Neural crest cell (in vitro differentiated cells): ENCODE measurements around the gene PHACTR1. TPM values are rescaled to one million over a fixed set of nuclear protein-coding genes. Genes with fewer than 3 reads are reported as not detected.
A peak's percentile ranks its signal among the peaks of the same experiment; 100 is the strongest.

ENCODE experiments used
- DNase-seq: peaks from one replicate; pipeline ENCODE4 v3.0.0; 2021; ENCODE audit warnings: low read depth, mixed read lengths, low spot score
- H3K27ac Mint-ChIP-seq: one replicate; pipeline ENCODE4 v1.8.0; 2021; ENCODE audit warnings: mild to moderate bottlenecking, mixed read lengths; ENCODE audit not compliant: unreplicated experiment
- H3K27me3 Mint-ChIP-seq: 2 replicates; pipeline ENCODE4 v1.8.0; 2021; ENCODE audit warnings: low read depth, mild to moderate bottlenecking, mixed read lengths
- H3K36me3 Mint-ChIP-seq: 2 replicates; pipeline ENCODE4 v1.8.0; 2021; ENCODE audit warnings: low read depth, mild to moderate bottlenecking, mixed read lengths
- H3K4me1 Mint-ChIP-seq: 2 replicates; pipeline ENCODE4 v1.8.0; 2021; ENCODE audit warnings: mixed read lengths
- H3K4me3 Mint-ChIP-seq: one replicate; pipeline ENCODE4 v1.8.0; 2021; ENCODE audit warnings: mild to moderate bottlenecking, mixed read lengths
- H3K9me3 Mint-ChIP-seq: 2 replicates; pipeline ENCODE4 v1.8.0; 2021; ENCODE audit warnings: mixed read lengths
- CTCF ChIP-seq: fragments of 200-600 bp; sonication (generic); conservative IDR thresholded peaks from 2 replicates; pipeline ENCODE4 v1.5.0; 2021; ENCODE audit warnings: antibody characterized with exemption, mild to moderate bottlenecking
- total RNA-seq: library from RNA; stranded (reverse); gene quantifications from 2 replicates; pipeline ENCODE4 v1.2.1, GENCODE V29; 2021

Gene PHACTR1
- total RNA-seq, 1 donor from 2014 or later: 10.4 TPM

- no peak overlapping the region for H3K27ac Mint-ChIP-seq
Observed at GRCh38 chr6:13235339-13235738, 518.8 kb downstream of the PHACTR1 start.

GRCh38 chr6:13237318-13237717 lies 520.8 kb downstream of the PHACTR1 start:
- H3K9me3 Mint-ChIP-seq: no peaks in the 10 kb centered on the region
- H3K4me3 Mint-ChIP-seq: no peak overlapping the region
- H3K27ac Mint-ChIP-seq: no peak overlapping the region
- no peaks in the 10 kb centered on the region for H3K27me3 Mint-ChIP-seq
- peaks cover 12% of the 10 kb centered on the region for H3K4me1 Mint-ChIP-seq
- no peak for TF ChIP-seq CTCF
- no peak for DNase-seq
- H3K36me3 Mint-ChIP-seq: no peaks in the 10 kb centered on the region

More at GRCh38 chr6:13235339-13235738, 518.8 kb downstream of the PHACTR1 start:
- Mint-ChIP-seq H3K27me3 (no peaks in the 10 kb centered on the region), H3K4me1 (peaks cover 12% of the 10 kb centered on the region), H3K4me3 (no peak overlapping the region), H3K9me3 (no peaks in the 10 kb centered on the region), H3K36me3 (no peaks in the 10 kb centered on the region)
- TF ChIP-seq CTCF: no peak
- DNase-seq: no peak

- TF ChIP-seq CTCF: no peak
- H3K4me1 Mint-ChIP-seq: peaks cover 12% of the 10 kb centered on the region
- H3K27me3 Mint-ChIP-seq: no peaks in the 10 kb centered on the region
- H3K36me3 Mint-ChIP-seq: no peaks in the 10 kb centered on the region
- H3K9me3 Mint-ChIP-seq: no peaks in the 10 kb centered on the region
- no peak overlapping the region for H3K27ac Mint-ChIP-seq
- DNase-seq: no peak
- H3K4me3 Mint-ChIP-seq: no peak overlapping the region
Observed at GRCh38 chr6:13238017-13238416, 521.5 kb downstream of the PHACTR1 start.

GRCh38 chr6:13238640-13239216 lies 522.2 kb downstream of the PHACTR1 start:
- Mint-ChIP-seq H3K36me3 (no peaks in the 10 kb centered on the region), H3K4me3 (no peak overlapping the region), H3K27ac (no peak overlapping the region), H3K27me3 (no peaks in the 10 kb centered on the region), H3K9me3 (no peaks in the 10 kb centered on the region), H3K4me1 (peaks cover 12% of the 10 kb centered on the region)
- no peak for TF ChIP-seq CTCF
- DNase-seq: no peak

GRCh38 chr6:13239530-13240455 lies 523.2 kb downstream of the PHACTR1 start:
- Mint-ChIP-seq H3K9me3 (no peaks in the 10 kb centered on the region), H3K27me3 (no peaks in the 10 kb centered on the region), H3K4me3 (peak overlapping the region; percentile 12), H3K36me3 (no peaks in the 10 kb centered on the region), H3K4me1 (peaks cover 12% of the 10 kb centered on the region), H3K27ac (peak overlapping the region; percentile 93)
- TF ChIP-seq CTCF: no peak
- no peak for DNase-seq
